H1 (cell line): ENCODE measurements around the gene ECD.

Experiments used
- ASH2L ChIP-seq: fragments of 200-600, 300-600 bp; sonication (generic); IDR thresholded peaks from one replicate; pipeline ENCODE4 v1.7.1; 2017; ENCODE audit warnings: low read length
- CHD2 ChIP-seq: IDR thresholded peaks from 2 replicates; pipeline ENCODE4 v1.6.1; 2012; ENCODE audit warnings: low read length, improper control_type of control experiment
- CREB1 ChIP-seq: IDR thresholded peaks from 2 replicates; pipeline ENCODE4 v1.6.1; 2012; ENCODE audit warnings: inconsistent platforms
- CTCF ChIP-seq, 3 experiments: IDR thresholded peaks; 1 replicate in 2 of 3; 2 replicates in 1 of 3; pipeline versions ENCODE4 v1.5.1 to v1.6.1; 2011; ENCODE audit warnings: low read length in 3 of 3, mild to moderate bottlenecking in 3 of 3, inconsistent platforms in 2 of 3, low read depth in 1 of 3, moderate library complexity in 1 of 3; ENCODE audit not compliant: insufficient read depth in 1 of 3; ENCODE audit errors: control extremely low read depth in 1 of 3
- EP300 ChIP-seq, 2 experiments: IDR thresholded peaks; 1 replicate in 1 of 2; 2 replicates in 1 of 2; pipeline ENCODE4 v1.6.1; 2011 to 2012; ENCODE audit warnings: low read depth in 2 of 2, low read length in 2 of 2, mild to moderate bottlenecking in 2 of 2, borderline replicate concordance in 1 of 2, inconsistent platforms in 1 of 2, moderate library complexity in 1 of 2
- HDAC6 ChIP-seq: IDR thresholded peaks from one replicate; pipeline ENCODE4 v1.7.1; 2012; ENCODE audit warnings: low read depth, mild to moderate bottlenecking, inconsistent platforms, low read length, moderate library complexity
- MAX ChIP-seq: IDR thresholded peaks from 2 replicates; pipeline ENCODE4 v1.6.1; 2012; ENCODE audit warnings: inconsistent platforms
- POLR2AphosphoS5 ChIP-seq: IDR thresholded peaks from 2 replicates; pipeline ENCODE4 v1.6.1; 2011; ENCODE audit warnings: low read depth, low read length
- RAD21 ChIP-seq, 2 experiments: IDR thresholded peaks in 1 of 2; conservative IDR thresholded peaks in 1 of 2; 2 replicates each; pipeline ENCODE4 v1.6.1; 2011; ENCODE audit warnings: low read depth in 2 of 2, low read length in 2 of 2, improper control_type of control experiment in 1 of 2, inconsistent platforms in 1 of 2, mild to moderate bottlenecking in 1 of 2, moderate library complexity in 1 of 2
- RNF2 ChIP-seq: fragments of 200-900, 300-1000 bp; sonication (generic); IDR thresholded peaks from 2 replicates; pipeline ENCODE4 v1.7.1; 2016; ENCODE audit warnings: borderline replicate concordance, low read depth, mild to moderate bottlenecking, antibody characterized with exemption, low read length; ENCODE audit not compliant: poor library complexity, severe bottlenecking; ENCODE audit errors: missing control alignments
- TCF12 ChIP-seq: IDR thresholded peaks from 2 replicates; pipeline ENCODE4 v1.6.1; 2011; ENCODE audit warnings: low read depth, mild to moderate bottlenecking, low read length
- USF2 ChIP-seq: IDR thresholded peaks from 2 replicates; pipeline ENCODE4 v1.6.1; 2011; ENCODE audit warnings: low read length, improper control_type of control experiment
- ZNF274 ChIP-seq: IDR thresholded peaks from 2 replicates; pipeline ENCODE4 v1.7.0; 2012; ENCODE audit warnings: low read length, borderline replicate concordance; ENCODE audit errors: extremely low read depth

GRCh38 chr10:73161662-73162061 is 6.1 kb downstream of the ECD start:
- no peak for TF ChIP-seq POLR2AphosphoS5
- no peak for TF ChIP-seq CTCF (IDR thresholded peaks at IDR 0.05; ENCODE audit: control extremely low read depth in 1 of 3, insufficient read depth in 1 of 3, low read depth in 1 of 3, low read length in 3 of 3)
- no peak for TF ChIP-seq MAX
- TF ChIP-seq ASH2L: no peak
- TF ChIP-seq RAD21 (IDR thresholded peaks at IDR 0.05 in 1 of 2, conservative IDR thresholded peaks at IDR 0.05 in 1 of 2; ENCODE audit: low read depth in 2 of 2, low read length in 2 of 2): no peak
- TF ChIP-seq USF2: no peak
- no peak for TF ChIP-seq ZNF274
- no peak for TF ChIP-seq HDAC6
- no peak for TF ChIP-seq RNF2
- TF ChIP-seq EP300 (IDR thresholded peaks at IDR 0.05; ENCODE audit: borderline replicate concordance in 1 of 2, low read depth in 2 of 2, low read length in 2 of 2): no peak
- TF ChIP-seq TCF12: no peak
- no peak for TF ChIP-seq CREB1
- TF ChIP-seq CHD2: no peak
